Subcutaneous adipose tissue (tissue), 4 donors: ENCODE results near the gene DCDC2C. TPM values are rescaled to one million over a fixed set of nuclear protein-coding genes. Genes with fewer than 3 reads are reported as not detected.

Experiments used
- total RNA-seq, 4 donors: library from RNA; depleted of rRNA; stranded (reverse); fragments of >200 nt; gene quantifications; one replicate each; pipeline ENCODE4 v1.1.0, GENCODE V29; 2016
- TF ChIP-seq, protein P1 (sequence below): fragments of 450-650 bp; IDR thresholded peaks from one replicate; pipeline ENCODE4 v1.5.1; 2016; ENCODE audit warnings: low read depth, mild to moderate bottlenecking, control low read depth, antibody characterized with exemption, moderate library complexity

The DCDC2C gene
- total RNA-seq, 4 donors from 2014 or later, result not detected

DNA sequence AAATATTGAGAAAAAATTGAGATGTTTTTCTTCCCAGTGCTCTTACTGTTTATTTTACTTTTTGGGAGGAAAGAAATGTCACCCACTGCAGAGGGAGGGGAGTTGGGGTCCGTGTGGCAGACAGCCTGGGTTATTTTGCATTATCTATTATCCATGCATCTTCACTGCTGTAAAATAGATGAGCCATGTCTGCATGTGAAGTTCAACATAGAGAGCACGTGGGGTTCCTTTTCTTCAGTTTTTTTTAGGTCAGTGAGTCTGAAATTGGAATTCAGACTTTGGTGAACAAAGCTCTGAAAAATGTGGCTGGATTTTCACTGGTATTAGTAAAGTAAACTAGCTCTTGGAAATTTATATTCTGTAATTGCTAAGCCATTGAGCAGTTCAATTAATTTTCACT lies 2.4 kb downstream of the DCDC2C start:
- TF ChIP-seq, protein P1, sequence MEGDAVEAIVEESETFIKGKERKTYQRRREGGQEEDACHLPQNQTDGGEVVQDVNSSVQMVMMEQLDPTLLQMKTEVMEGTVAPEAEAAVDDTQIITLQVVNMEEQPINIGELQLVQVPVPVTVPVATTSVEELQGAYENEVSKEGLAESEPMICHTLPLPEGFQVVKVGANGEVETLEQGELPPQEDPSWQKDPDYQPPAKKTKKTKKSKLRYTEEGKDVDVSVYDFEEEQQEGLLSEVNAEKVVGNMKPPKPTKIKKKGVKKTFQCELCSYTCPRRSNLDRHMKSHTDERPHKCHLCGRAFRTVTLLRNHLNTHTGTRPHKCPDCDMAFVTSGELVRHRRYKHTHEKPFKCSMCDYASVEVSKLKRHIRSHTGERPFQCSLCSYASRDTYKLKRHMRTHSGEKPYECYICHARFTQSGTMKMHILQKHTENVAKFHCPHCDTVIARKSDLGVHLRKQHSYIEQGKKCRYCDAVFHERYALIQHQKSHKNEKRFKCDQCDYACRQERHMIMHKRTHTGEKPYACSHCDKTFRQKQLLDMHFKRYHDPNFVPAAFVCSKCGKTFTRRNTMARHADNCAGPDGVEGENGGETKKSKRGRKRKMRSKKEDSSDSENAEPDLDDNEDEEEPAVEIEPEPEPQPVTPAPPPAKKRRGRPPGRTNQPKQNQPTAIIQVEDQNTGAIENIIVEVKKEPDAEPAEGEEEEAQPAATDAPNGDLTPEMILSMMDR, result no peak

DNA sequence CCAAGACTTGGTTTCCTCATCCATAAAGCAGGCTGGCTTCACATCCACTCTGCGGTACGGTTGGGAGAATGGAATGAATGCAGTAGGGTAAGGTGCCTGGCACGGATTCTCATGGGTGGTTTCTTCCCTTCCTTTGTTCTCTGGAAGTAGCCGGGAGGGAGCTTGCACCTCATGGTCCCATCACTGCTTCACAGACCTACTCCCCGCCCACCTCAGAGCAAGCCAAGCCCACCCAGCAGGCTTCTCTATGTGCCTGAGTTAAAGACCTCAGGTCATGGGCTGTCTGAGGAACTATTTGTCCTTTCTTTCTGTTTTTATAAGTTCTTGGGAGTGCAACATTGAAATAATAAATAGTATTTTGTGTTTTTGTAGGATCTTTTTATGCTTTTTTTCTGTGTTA lies 3.5 kb downstream of the DCDC2C start:
- TF ChIP-seq, protein P1, result no peak

DNA sequence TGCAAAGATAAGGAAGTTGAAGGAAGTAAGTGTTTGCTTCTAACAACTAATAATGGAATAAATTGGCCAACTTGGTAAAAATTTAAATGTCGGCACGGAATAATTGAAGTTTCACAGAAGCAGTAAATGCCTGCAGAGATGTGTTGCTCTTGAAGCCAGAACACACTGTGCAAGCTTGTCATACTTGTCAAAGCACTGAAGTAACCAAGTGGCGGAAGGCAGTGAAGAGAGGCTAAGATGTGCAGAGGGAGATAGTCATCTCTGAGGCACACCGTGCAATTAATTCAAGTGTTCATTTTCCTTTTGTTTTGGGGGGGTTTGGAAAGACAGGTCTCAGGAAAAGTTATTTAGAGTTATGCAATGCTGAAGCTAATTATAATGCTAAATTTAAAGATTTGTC lies 5.2 kb downstream of the DCDC2C start:
- TF ChIP-seq, protein P1, result no peak

DNA sequence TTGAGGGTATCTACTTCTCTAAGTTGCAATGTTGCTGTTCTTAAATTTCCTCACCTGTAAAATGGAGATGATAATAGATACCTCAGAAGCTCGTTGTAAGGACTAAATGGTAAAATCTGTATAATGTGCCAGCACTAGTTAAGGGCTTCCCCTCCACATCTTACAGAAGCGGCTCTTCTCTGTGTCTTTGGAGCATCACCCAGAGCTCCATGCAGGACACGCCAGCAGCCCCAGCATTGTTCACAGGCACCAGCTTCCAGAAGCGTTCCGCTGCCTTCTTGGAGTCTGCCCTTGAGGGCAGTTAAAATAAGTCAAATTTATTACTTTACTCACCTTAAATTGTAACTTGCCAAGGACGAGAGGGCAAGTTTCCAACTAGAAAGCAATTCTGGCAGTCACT lies 5.8 kb downstream of the DCDC2C start:
- TF ChIP-seq, protein P1, result no peak

DNA sequence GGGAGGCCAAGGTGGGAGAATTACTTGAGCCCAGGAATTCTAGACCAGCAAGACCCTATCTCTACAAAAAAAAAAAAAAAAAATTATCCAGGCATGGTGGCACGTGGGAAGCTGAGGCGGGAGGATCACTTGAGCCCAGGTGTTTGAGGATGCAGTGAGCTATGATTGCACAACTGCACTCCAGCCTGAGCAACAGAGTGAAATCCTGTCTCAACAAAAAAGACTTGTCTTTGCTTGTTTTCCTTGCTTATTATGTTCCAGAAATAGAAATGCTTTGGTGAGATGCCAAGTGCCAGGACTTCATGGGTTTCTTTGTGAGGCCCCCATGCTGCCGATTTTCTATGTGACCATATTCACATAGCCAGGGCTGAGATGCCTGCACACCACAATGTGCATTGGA lies 9.0 kb downstream of the DCDC2C start:
- TF ChIP-seq, protein P1, result no peak

DNA sequence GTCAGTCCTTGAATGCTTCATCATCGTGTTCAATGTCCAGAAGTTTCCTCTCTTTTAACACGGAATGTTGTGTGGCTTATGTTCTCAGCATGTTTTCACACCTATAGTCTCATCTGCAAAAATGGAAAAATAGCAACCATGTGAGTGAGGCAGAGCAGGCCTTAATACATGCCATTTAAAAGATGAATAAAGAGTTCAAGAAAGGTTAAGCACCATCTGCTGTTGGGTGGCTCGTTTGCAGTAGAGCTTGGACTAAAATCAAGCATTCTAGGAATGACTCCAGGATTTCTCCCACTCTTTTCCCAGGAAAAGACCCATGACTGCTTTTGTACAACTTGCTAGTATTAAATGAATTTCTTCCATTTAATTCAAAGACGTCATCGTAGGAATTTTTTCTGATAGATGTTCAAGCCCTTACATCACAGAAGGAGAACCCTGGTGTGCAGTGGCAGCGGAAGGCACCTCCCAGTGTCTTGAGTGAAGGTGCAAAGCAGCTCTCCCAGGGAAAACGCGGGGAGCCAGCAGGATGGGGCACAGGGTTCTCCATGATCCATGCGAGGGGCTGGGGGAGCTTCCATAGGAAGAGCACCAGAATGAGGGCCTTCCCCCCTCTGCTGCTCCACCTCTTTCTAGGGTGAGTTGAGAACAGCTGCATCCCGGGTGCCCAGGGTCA lies 9.6 kb downstream of the DCDC2C start:
- TF ChIP-seq, protein P1, result no peak

DNA sequence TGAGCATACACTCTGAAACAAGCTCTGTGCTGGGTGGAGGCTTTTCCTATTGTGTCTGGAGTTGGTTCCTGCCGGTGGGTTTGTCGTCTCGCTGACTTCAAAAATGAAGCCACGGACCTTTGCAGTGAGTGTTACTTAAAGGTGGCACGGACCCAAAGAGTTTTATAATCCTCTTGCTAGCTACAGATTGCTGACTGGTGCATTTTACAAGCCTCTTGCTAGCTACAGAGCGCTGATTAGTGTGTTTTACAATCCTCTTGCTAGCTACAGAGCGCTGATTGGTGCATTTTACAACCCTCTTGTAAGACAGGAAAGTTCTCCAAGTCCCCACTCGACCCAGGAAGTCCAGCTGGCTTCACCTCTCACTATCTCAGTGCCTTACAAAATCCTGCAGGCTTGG lies 15.3 kb downstream of the DCDC2C start:
- TF ChIP-seq, protein P1, result no peak
